Measurements from ENCODE around the gene CACNA2D4. TPM values are rescaled to one million over a fixed set of nuclear protein-coding genes. Genes with fewer than 3 reads are reported as not detected.

The CACNA2D4 gene
- total RNA-seq, 1 experiment from 2014 or later = 1.7 TPM

- TF ChIP-seq CEBPB (IDR thresholded peaks at IDR 0.05; ENCODE audit: low read depth) (no peak), SP1 (IDR thresholded peaks at IDR 0.05; ENCODE audit: low read depth) (no peak), ZBTB33 (IDR thresholded peaks at IDR 0.05; ENCODE audit: extremely low read depth, insufficient replicate concordance, low read length) (no peak), ATF3 (IDR thresholded peaks at IDR 0.05) (no peak), EGR1 (IDR thresholded peaks at IDR 0.05; ENCODE audit: low read depth) (no peak), CTCF (IDR thresholded peaks at IDR 0.05 in 2 of 3, conservative IDR thresholded peaks at IDR 0.05 in 1 of 3; ENCODE audit: borderline replicate concordance in 1 of 3, insufficient read depth in 1 of 3, low read depth in 2 of 3, low read length in 2 of 3) (no peak), MAX (IDR thresholded peaks at IDR 0.05) (no peak), POLR2A (IDR thresholded peaks at IDR 0.05; ENCODE audit: borderline replicate concordance, extremely low read depth, insufficient read depth, insufficient read length) (no peak), RAD21 (IDR thresholded peaks at IDR 0.05; ENCODE audit: low read depth) (no peak), EZH2 (IDR thresholded peaks at IDR 0.05) (no peak), JUND (IDR thresholded peaks at IDR 0.05) (no peak), ZFX (IDR thresholded peaks at IDR 0.05) (no peak), EZH2phosphoT487 (IDR thresholded peaks at IDR 0.05; ENCODE audit: borderline replicate concordance) (no peak)
- Histone ChIP-seq H4K20me1 (ENCODE audit: insufficient read depth) (no peaks in the 10 kb centered on the region), H3K9me3 (ENCODE audit: control insufficient read depth in 1 of 2, insufficient read depth in 1 of 2, low read depth in 1 of 2, low read length in 2 of 2) (no peaks in the 10 kb centered on the region), H3K79me2 (ENCODE audit: insufficient read depth, low read length) (no peaks in the 10 kb centered on the region), H3K4me2 (ENCODE audit: low read length) (no peak overlapping the region), H3K9me2 (ENCODE audit: insufficient read depth) (no peaks in the 10 kb centered on the region), H3K4me1 (ENCODE audit: control insufficient read depth in 1 of 2, insufficient read depth in 2 of 2, low read length in 2 of 2) (no peaks in the 10 kb centered on the region), H3K4me3 (replicated peaks in 1 of 2; ENCODE audit: low read depth in 1 of 2, low read length in 2 of 2) (no peak overlapping the region), H3K36me3 (ENCODE audit: control insufficient read depth in 1 of 2, insufficient read depth in 2 of 2, low read length in 2 of 2) (no peaks in the 10 kb centered on the region), H3K27me3 (ENCODE audit: insufficient read depth, low read length) (no peaks in the 10 kb centered on the region), H3K27ac (ENCODE audit: low read depth, low read length) (no peak overlapping the region), H3K9ac (ENCODE audit: low read length) (no peak overlapping the region), H2AFZ (ENCODE audit: low read depth, low read length, poor library complexity, severe bottlenecking) (no peak overlapping the region)
- intact Hi-C loops (cut with micrococcal nuclease) = no loop called here
- RAD21 ChIA-PET (ENCODE audit: low non-redundant PET in 1 of 2, low total read pairs in 2 of 2, uncharacterized antibody in 2 of 2, unreplicated experiment in 2 of 2) = no interaction called here
- POLR2A ChIA-PET = no interaction called here
- BruUV-seq (replicated peaks) = no TSS peak
- CTCF ChIA-PET = no interaction called here
- ATAC-seq (no peak), DNase-seq (ENCODE audit: low read depth, low spot score) (no peak)
Measured at GRCh38 chr12:1843641-1844005, 74.8 kb downstream of the CACNA2D4 start.
